Retinal pigment epithelial cell (primary cell): ENCODE measurements around the gene TNFRSF19.

Source experiments
- DNase-seq: peaks from one replicate; pipeline ENCODE4 v3.0.0-alpha.2; 2010; ENCODE audit warnings: low read depth
- H3K4me3 ChIP-seq: 2 replicates; pipeline ENCODE4 v1.5.1; 2011; ENCODE audit warnings: mild to moderate bottlenecking, low read length, control low read depth, moderate library complexity
- CTCF ChIP-seq: conservative IDR thresholded peaks from 2 replicates; pipeline ENCODE4 v1.5.1; 2011; ENCODE audit warnings: low read depth, low read length, control low read depth, inconsistent platforms

Gene TNFRSF19

DNA sequence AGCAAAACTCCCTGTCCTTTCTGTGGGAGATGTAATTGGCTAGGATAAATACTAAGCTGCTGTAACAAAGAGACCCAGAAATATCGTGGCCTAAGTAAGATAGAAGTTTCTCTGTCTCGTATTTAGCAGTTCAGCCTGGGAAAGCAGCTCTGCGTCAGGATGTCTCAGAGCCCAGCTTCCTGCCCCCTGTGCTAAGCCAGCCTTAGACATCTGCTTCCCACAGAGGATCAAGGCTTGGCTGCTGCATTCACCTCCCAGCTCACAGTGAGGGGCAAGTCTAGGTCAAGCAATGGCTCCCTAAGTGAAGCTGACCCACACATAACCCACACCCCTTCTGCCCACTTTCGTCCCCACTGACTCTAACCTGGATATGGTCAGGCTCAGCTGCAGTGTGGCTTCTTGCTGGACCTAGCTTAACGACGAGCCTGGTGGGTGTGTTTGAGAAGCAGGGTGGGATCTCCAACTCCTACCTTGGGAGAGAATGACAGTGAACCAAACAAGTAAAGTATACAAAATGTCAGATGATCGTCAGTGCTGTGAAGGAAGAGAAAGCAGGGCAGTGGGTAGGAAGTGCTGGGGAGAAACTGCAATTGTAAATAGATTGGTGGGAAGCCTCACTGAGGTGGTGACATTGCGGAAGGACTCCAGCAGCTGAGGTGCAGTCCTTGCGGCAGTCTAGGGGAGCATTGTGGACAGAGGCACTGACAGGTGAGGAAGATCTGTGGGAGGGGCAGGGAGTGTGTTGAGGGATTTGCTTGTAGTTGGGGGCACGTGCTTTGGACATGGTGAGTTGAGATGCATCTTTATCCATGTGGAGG is 82.9 kb downstream of the TNFRSF19 start:
- H3K4me3 ChIP-seq = no peak overlapping the region
- no peak for DNase-seq
- no peak for TF ChIP-seq CTCF

DNA sequence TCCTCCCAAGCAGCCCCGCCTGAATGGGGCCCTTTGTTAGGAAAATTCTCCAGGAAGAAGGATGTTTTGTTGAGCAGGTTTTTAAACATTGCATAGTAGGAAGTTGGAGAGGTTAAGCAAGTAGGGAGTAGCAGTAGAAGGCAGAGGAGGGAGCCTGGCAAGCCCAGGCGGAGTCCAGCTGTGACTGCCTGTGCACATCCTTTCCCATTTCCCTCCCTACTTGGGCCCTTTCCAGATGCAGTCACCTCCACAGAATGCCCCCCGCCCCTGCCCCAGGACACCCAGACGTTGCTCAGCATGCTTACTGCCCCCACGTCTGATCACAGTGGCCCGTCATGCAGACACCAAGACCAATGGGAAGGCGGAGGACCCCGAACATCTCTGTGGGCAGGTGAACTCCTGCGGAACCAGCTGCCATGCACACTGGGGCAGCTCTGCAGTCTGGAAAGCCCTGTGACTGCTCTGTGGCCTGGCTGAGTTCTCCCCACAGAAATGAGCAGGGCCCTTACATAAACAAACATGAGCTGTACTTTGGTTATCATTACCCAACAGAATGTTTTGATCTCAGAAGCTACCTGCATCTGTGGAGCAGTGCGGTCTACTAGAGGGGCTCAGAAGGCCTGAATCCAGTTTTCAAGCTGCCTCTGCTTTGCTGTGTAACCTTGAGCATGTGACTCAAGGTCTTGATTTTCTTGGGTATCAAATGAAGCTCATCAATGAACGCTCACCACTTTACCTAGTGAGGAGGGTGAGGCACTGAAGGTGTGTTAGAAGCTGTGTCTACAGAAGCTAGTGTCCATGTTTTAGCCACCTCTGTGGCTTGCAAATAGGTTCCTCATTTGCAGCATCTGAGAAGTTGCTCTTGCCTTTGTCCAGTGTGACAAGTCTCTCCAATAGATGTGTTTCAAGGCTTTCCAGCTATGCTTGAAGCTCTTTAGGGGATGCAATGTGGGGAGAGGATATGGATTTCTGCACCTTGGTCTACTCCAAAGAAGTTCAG is 84.2 kb downstream of the TNFRSF19 start:
- TF ChIP-seq CTCF = no peak
- DNase-seq = no peak
- no peak overlapping the region for H3K4me3 ChIP-seq

DNA sequence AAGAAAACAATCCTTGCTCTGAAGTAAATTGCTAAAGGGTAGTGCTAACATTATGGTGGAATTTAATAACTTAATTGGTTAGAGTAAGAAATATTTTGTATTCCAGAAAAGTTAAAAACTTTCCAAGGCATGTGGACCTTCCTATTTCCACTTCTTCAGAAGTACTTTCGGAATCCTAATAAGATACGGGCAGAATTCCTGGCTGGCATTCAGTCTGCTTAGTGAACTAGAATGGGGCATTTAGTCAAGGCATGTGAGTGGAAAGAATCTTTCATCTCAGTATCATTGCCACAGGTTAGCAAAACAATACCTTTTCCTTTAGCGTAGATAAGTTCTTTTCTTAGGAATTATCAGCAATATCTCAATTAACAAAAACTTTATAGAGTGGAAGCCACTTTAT is 85.1 kb downstream of the TNFRSF19 start:
- no peak for TF ChIP-seq CTCF
- no peak for DNase-seq
- no peak overlapping the region for H3K4me3 ChIP-seq

DNA sequence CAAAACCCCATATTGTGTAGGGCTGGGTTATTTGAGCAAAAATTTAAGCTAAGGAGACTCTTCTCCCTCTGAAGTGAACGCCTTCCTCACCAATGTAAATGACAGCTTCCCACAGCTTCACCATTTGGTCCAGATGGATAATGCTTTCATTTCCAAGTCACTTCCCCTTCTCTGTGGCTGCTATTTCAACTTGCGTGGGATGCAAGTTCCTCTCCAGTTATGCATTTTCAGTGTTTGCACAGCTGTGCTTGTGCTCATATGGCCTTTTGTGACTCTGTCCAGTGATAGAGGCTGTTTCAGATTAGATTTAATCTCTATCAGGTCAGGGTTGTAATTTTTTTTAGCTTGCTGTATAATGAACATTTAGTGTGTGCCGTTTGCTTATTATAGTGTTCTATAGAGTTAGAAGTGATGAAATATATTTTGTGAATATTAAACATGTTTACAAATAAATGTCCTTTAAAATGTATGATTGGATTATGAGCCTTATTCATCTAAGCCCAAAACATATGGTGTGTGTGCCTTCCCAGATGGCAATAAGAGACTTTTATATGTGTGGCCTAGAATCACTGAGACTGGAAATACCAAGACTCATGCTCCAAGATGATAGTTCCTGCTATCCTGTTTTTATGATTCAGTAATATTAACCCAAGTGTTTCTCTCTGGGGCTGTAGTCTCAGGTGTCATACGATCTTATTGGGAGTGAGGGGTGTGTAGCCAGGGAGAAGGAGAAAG is 86.6 kb downstream of the TNFRSF19 start:
- no peak for DNase-seq
- TF ChIP-seq CTCF = no peak
- H3K4me3 ChIP-seq = no peak overlapping the region

DNA sequence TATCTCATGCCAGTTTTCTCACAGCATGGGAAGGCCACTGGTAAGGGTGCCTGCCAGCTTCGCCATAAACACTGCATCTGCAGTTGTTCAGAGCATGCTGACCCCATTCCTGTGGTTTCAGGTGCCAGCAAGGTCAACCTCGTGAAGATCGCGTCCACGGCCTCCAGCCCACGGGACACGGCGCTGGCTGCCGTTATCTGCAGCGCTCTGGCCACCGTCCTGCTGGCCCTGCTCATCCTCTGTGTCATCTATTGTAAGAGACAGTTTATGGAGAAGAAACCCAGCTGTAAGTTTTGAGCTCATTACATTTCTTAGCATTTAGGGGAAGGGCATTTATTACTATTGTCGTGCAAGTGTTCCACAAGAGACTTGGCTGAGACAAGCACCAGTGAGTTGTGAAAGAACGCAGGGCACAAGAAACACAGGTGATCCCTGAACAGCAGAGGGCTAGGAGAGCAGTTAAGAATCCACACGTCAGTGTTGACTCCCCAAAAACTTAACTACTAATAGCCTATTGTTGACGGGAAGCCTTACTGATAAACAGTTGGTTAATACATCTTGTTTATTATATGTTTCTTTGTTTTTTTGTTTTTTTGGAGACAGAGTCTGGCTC is 88.8 kb downstream of the TNFRSF19 start:
- no peak for TF ChIP-seq CTCF
- H3K4me3 ChIP-seq = no peak overlapping the region
- DNase-seq = no peak

DNA sequence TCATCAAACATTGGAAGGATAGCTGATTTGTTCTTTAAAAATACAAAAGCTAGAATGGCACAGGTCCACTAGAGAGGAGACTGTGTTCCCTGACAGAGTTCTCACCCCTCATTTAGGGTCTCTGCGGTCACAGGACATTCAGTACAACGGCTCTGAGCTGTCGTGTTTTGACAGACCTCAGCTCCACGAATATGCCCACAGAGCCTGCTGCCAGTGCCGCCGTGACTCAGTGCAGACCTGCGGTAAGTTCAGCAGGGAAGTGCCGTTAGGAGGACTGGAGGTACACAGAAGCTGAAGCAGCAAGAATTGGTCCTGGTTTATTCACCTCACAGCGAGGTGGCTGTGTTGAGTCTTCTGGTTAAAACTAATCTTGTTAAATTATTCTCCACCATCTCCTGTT is 90.0 kb downstream of the TNFRSF19 start:
- DNase-seq = no peak
- no peak for TF ChIP-seq CTCF
- no peak overlapping the region for H3K4me3 ChIP-seq
